CD4-positive, alpha-beta T cell treated with Interleukin-10 for 1 hour (primary cell): Measurements from ENCODE around the gene ABCC3.

ENCODE experiments used
- DNase-seq: peaks from one replicate; pipeline ENCODE4 v3.0.0-alpha.2; 2020

Gene ABCC3

DNA sequence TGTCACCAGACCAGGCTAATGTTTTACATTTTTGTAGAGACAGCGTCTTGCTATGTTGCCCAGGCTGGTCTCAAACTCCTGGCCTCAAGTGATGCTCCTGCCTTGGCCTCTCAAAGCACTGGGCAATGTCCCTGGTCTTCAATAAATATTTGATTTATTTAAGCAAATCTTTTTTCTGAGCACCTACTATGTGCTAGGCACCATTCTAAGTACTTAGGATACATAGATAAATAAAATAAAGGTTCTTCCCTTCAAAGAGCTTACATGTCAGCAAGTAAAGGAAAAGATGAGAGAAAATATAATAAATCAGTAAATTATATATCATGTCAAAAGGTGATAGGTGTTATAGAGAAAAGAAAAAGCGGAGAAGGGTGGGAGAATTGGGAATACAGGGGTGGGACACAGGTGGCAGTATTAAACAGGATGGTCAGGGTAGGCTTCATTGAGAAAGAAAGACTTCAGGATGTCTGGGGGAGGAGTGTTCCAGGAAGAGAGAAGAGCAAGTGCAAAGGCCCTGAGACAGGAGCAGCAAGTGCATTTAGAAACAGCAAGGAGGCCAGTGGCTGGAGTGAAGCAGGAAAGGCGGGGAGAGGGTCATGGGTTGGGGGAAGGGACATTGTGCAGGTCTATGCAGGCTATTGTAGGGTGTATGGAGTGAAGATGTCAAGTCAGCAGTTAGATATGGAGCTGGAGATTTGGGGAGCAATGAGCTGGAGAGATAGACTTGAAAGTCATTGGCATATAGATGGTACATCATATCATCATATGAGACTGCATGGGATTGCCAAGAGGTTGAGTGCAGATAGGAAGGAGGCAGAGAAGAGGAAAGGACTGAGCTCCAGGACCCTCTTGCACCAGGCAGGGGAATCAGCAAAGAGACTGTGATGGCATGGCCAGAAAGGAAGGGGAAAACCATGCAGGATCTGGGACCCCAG is 11.3 kb downstream of the ABCC3 start:
- DNase-seq, result no peak

DNA sequence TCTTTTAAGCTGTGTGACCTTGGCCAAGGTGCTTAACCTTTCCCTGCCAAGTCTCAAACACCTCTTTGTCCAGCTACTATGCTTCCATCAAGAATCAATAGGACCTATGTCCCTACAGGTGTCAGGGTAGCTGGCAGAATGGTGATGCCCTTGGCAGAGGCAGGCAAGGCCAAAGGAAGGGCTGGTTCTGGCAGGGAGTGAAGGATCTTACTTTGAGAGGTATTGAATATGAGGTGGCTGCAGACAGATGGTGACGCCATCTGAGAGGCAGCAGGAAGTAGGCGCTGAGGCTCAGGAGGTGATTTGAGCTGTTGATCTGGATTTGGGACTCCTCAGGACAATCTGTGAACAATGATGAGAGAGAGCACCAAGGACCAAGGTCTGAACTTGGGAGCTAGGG is 12.5 kb downstream of the ABCC3 start:
- DNase-seq, result no peak

DNA sequence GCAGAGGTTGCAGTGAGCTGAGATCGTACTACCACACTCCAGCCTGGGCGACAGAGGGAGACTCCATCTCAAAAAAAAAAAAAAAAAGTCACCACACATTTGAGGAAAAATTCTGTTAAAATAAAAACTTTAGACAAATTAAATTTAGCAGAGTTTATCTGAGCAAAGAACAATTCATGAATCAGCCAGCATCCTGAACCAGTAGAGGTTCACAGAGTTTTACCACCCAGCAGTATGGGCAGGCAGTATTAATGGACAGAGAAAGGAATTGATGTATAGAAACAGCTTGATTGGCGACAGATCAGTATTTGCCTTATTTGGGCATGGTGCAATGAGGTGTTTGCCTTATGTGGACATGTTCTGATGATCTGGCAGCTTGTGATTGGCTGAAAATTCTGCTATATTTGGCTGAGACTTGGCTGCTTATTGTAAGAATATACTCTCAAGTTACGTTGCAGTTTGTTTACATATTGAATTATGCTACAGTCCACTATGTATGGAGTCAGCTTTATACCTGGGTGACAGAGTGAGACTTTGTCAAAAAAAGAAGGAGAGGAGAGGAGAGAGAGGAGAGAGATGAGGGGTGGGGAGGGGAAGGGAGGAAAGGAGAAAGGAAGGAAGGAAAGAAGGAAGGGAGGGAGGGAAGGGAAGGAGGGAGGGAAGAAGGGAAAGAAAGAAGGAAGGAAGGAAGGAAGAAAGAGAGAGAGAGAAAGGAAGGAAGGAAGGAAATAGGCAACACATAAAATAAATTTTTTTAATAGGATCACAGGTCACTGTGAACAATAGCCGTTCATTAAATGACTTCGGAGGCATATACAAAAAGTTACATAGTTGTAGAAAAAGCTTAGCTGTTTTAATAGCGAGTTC is 14.6 kb downstream of the ABCC3 start:
- no peak for DNase-seq

DNA sequence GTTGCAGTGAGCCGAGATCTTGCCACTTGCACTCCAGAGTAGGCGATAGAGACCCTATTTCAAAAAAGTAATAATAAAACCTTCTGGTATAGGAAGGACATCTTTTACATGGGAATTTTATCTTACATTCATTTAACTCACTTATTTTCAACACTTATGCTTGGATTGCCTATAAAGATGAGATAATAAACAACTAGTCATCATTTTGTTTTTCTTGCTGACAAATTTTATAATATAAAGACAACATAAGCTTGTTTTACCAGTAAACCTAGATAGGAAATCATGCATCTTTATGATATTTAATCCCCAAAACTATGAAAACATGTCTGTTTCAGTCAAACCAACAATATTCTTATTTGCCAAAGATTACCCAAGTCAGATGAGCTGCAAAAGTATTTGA is 17.0 kb downstream of the ABCC3 start:
- DNase-seq, result no peak

DNA sequence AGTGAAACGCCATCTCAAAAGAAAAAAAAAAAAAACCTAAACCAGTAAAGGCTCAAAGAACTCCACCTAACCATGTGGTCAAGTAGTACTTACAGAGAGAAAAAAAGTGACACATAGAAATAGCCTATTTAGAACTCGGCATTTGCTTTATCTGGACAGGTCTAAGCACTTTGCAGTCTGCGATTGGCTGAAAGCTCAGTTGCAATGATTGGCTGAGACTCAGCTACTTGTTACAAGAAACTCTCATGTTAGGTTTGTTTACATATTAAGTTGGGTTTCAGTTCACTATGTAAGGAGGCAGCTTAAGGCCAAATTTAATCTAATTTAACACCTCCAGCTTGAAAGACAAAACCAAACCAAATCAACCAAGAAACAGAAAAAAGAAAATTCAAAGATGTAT is 19.1 kb downstream of the ABCC3 start:
- DNase-seq, result no peak

DNA sequence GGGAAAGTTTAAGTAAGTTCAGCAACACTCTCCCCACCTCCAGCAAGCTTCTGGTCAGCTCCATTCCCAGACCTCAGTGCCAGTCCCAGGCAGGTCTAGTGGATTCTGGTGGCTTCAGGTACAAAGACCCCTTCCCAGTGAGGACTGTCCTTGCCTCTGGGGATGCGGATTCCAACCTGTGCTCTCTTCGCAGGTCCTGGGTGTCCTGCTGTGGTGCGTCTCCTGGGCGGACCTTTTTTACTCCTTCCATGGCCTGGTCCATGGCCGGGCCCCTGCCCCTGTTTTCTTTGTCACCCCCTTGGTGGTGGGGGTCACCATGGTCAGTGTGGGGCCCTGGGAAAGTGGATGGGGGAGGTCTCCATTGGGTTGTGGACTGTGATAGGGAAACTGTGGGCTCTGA is 21.8 kb downstream of the ABCC3 start:
- DNase-seq, result no peak

DNA sequence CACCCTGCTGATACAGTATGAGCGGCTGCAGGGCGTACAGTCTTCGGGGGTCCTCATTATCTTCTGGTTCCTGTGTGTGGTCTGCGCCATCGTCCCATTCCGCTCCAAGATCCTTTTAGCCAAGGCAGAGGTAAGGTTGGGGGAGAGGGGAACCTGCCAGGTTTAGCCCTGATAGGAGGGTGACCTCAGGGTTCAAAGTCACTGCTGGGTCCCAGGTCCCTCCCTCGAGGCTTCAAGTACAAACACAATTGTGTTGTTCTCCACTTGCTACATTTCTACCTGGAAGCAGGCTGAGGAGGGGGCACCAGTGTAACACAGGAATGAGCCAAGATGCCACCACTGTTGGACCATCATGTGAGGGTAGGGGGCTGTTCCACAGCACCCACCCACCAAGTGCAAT is 22.4 kb downstream of the ABCC3 start:
- no peak for DNase-seq

DNA sequence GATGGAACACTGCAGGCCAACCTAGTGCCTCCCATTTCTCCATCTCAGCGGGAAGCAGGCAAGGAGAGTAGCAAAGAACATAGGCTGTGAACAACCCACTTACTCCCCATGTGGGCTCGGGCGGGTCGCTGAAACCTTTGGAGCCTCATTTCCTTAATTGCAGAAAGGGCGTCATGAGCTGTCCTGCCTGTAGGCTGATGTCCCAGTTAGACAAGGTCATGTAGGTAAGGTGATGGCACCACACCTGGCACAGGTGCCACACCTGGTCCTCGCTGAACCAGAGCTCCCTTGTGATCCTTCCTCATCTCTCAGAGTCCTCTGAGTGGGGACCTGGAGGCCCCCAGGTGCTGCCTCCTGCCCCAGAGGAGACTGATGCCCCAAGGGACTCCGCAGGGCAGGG is 22.9 kb downstream of the ABCC3 start:
- no peak for DNase-seq

DNA sequence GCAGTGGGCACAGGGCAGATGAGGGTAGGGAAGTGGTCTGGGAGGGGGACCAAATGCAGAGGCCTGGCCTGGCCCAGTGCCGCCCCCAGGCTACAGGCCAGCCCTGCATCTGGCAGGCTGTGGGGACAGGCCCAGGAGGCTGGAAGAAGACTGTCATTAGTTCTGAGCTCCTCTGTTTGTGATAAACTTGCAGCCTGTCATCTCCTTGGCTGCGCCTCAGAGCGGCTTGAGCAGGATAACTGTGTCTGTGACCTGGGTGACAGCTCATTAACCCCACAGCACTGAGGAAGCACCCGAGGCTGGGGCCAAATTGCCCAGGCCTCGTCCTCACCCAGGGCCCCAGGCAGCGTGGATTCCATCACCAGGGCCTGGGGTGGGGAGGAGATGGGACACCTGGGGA is 23.9 kb downstream of the ABCC3 start:
- DNase-seq, result no peak

DNA sequence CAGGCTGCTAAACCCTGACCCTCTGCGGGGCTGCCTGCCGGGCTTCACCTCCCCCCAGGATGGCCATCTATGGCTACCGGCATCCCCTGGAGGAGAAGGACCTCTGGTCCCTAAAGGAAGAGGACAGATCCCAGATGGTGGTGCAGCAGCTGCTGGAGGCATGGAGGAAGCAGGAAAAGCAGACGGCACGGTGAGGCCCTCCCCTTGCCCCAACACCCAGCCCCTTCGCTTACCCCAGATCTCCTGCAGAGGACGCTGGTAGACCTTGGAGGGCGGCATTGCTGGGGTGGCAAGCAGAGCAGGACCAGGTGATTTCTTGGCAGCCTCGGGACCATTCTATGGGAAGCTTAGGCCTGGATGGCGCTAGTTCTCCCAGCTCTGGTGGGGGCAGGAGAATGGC is 24.5 kb downstream of the ABCC3 start:
- DNase-seq, result no peak

DNA sequence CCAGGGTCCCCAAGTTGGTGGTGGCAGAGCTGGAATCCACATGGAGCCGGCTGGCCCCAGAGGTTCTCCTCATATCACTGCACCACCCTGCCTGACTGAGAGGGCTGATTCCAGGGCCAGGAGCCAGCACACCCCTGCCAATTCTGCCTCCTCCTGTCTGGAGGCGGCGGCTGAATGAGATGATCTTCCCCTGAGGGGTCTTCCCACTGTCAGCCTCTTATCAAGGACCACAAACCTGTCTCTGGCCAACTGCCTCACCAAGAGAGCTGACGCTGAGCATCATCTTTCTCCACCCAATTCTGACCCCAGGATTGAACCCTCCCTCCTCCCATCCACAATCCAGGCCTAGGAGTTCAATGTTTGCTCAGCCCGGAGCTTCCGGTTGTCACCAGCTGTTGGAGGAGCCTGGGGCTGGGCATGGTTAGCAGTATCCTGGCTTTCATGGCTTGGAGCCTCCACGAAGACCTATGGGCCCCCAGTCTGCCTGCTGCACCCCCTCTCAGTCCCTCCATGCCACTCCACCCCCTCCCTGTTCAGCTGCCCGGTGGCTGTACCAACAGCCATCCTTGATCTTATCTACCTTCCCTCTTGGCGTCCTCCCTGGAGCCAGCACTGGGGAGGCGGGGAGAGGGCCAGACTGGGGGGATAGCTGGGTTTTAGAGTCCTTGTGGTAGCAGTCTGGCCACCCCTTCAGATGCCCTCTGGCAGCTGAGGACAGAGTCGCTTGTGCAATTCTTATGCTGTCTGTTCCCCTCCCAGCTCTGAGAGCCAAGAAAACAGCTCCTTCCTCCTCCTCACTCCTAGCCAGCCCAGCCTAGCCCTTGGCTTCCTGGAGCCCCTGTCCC is 25.6 kb downstream of the ABCC3 start:
- no peak for DNase-seq

DNA sequence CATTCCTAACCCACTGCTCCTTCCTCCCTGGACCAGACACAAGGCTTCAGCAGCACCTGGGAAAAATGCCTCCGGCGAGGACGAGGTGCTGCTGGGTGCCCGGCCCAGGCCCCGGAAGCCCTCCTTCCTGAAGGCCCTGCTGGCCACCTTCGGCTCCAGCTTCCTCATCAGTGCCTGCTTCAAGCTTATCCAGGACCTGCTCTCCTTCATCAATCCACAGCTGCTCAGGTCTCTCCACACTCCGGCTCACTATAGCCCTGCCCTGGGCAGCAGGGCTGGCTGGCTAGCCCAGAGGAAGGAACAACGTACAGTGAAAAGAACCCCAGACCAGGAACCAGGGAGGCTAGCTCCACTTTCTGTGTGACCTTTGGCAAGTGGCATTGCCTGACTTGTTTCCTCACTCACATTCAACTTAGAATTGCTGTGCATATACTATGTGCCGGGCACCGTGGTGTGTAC is 26.2 kb downstream of the ABCC3 start:
- DNase-seq, result no peak

DNA sequence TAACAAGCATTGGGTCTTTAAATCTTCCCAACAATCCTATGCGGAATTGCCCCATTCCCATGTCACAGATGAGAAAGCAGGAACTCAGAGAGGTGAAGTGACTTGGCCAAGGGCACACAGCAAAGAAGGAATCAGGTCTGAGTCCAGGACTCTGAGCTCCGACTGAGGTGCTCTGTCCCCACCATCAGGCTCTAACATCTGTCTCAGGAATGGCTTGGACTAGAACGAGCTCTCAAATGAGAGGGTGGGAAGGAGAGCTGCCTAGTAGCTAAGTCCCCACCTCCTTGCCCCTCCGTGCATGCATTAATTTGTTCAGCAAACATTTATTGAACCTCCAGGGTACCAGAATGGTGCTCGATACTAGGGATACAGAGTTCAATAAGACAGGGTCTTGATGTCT is 26.7 kb downstream of the ABCC3 start:
- DNase-seq, result no peak

DNA sequence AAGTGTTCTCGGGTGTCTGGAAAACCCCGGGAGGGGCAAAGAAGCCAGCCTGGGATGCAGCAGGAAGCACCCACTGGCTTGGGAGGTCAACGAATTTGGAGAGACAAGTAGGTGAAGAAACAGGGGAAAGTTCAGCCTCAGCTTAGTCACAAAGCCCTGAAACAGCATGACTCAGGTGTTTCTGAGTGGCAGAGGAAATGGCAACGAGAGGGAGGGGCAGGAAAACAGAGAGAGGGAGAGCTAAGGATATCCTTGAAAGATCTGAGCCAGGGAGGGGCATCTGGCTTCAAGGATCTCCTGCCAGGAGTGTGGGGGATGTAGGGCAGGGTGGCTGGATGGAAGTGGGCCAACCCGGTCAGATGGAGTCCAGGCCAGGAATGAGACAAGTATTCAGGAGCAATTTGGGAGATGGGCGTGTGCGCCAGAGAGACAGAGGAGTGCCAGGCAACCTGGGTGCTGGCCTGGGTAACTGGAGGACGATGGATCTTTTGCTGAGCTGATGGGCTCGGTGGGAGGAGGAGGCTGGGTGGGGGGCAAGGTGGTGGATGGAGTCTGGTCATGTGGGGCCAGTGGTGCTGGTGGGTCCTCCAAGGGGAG is 27.2 kb downstream of the ABCC3 start:
- no peak for DNase-seq

DNA sequence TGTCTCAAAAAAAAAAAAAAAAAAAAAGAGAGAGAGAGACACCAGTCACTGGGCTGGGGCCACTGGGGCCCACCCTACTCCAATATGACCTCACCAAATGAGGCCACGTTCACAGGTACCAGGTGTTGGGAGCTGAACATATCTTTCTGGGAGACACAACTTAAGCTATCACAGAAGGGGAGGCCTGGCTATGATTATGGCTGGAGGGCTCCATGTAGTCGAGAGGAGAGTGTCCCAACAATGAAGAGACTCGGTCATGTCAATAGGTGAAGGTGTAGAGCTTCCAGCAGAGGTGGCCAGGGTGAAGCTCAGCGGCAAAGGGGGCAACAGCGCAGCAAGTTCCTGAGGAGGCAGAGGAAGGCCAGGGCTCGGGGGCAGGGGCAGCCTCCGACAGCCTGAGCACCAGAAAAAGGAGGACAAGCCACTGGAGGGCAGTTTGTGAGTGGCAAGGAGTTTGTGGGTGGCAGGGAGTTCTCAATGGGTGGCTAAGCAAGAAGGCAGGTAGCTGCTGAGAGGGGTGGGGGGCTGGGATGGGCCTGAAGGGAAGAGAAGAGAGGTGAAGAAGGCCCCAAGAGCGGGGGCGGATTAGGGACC is 28.0 kb downstream of the ABCC3 start:
- DNase-seq, result no peak

DNA sequence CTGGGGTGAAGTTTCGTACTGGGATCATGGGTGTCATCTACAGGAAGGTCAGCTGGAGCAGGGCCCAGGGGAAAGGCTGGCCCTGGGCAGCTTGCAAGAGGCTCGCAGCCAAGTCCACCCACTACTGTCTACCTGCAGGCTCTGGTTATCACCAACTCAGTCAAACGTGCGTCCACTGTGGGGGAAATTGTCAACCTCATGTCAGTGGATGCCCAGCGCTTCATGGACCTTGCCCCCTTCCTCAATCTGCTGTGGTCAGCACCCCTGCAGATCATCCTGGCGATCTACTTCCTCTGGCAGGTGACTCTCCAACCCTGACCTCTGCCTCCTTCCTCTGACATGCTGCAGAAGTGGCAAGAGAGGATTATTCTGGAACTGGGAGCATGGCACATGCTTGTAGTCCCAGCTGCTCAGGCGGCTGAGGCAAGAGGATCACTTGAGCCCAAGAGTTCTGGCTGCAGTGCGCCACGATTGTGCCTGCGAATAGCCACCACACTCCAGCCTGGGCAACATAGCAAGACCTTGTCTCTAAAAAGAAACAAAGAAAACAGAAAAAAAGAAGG is 29.2 kb downstream of the ABCC3 start:
- no peak for DNase-seq

DNA sequence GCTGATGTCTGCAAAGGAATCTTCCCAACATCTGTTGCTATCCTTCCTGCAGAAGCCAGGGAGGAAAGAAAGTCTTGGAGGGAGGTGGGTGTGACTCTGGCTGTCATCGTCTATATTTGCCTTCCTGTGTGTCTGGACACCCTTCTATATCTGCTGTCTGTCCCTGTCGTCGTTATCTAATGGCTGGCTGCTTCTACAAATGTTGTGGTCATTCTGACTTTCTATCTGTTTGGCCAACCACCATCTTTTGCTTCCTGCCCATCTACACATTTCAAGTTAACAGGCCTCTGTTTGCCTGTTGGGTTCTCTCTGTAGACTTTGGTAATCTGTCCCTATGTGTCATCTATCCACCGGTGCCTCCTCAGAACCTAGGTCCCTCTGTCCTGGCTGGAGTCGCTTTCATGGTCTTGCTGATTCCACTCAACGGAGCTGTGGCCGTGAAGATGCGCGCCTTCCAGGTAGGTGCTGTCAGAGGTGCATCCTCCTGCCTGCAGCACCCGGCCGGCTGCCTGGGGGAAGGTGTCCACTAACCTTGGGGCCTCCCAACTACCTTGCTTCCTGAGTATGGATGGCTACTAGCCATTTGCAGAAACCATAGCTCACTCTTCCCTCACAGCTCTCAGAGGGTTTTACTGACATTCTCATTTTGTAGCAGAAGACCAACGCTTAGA is 30.2 kb downstream of the ABCC3 start:
- DNase-seq, result no peak

DNA sequence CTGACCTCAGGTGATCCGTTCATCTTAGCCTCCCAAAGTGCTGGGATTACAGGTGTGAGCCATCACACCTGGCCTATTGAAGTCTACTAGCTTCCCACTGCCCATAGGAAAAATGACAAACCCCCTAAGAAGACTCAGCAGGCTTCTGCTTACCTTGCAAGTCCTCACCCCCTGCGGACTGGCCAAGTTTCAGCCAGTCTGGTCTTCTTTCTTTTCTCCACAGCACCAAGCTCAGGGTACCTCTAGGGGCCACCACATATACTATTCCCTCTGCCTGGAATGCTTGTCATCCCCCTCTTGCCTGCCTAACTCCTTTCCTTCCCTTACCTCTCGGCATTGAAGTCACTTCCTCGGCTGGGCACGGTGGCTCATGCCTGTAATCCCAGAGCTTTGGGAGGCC is 31.2 kb downstream of the ABCC3 start:
- no peak for DNase-seq

DNA sequence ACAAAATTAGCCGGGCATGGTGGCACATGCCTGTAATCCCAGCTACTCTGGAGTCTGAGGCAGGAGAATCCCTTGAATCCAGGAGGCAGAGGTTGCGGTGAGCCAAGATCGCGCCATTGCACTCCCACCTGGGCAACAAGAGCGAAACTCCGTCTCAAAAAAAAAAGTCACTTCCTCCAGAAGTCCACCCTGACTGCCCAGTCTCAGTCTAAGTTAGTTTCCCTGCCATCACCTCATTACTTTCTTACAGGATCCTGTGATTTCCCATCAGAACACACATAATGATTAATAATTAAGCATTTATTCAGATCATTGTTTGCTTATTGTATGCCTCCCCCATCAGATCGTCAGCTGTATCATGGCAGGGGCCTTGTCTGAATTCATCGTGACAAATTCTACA is 31.6 kb downstream of the ABCC3 start:
- no peak for DNase-seq

DNA sequence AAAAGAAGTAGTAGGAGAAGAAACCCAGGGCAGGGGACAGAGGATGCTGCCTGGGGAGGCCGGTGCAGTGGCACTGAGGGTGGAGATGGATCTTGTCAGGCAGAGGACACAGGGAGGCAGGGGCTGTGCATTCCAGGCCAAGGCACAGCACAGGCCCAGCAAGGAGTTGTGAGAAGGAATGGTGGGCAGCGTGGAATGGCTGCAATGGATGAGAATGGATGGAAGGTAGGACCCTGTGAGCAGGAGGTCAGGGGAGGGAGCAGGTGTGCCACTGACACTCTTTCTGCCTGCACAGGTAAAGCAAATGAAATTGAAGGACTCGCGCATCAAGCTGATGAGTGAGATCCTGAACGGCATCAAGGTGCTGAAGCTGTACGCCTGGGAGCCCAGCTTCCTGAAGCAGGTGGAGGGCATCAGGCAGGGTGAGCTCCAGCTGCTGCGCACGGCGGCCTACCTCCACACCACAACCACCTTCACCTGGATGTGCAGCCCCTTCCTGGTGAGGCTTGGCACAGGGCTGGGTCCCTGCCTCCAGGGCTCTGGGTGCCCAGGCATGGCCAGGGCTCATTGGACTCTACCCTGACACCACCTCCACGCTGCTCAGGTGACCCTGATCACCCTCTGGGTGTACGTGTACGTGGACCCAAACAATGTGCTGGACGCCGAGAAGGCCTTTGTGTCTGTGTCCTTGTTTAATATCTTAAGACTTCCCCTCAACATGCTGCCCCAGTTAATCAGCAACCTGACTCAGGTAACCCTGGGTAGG is 32.8 kb downstream of the ABCC3 start:
- no peak for DNase-seq
